ENCODE data around the gene SLCO4C1.

The SLCO4C1 gene

DNA sequence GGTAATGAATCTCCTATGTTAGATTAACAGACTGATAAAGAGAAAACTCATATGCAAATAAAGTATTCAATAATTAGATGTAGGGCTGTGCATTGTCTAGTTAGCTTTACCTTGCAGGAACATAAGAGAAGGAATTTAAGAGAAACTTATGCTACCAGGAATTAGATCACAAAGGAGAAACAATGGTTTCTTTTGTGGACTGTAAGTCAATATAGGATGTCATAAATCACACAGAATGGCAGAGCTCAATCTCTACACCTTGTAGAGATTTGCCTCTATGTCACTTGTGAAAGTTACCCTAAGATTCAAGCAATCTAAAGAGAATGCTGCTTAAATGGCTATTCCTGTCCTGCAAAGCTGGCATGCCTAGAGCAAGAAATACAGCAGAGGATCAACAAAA lies 26.0 kb downstream of the SLCO4C1 start:
- DNase-seq (ENCODE audit: low read depth in 2 of 2), result no peak

DNA sequence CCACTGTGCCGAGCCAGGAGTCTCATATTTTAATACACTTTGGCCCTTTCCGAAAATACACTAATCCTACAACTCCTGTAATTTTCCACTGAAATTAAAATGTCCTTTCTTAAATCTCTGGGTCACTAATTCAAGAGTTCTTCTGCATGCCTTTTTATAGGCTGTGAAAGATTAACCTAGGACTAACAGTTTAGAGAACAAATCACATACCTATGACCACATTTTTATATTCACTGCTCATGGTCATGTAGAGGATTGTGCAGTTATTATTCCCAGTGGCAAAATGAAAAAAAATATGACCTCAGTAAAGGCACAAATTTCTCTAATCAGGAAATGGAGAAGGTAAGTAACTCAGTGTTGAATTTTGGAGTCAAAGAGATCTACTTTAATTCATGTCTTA lies 33.4 kb downstream of the SLCO4C1 start:
- no peak for DNase-seq (ENCODE audit: low read depth in 2 of 2)

DNA sequence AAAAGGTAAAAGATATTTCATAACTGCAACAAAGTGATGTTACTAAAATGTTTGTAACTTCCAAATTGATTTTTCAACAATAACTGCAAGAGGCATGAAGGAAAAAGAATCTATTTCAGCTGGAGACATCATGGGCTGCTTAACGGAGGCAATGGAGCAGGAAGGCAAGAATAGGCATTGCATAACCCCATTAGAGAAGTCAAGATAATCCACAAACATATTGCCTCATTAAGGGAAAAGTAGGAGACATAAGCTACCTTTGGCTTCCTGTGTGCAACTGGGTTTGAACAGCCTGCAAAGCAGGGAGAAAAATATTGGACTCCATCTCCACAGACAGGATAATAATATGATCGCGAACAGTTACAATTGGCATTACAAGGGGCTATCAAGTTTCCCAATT lies 46.7 kb downstream of the SLCO4C1 start:
- no peak for DNase-seq (ENCODE audit: low read depth in 2 of 2)

DNA sequence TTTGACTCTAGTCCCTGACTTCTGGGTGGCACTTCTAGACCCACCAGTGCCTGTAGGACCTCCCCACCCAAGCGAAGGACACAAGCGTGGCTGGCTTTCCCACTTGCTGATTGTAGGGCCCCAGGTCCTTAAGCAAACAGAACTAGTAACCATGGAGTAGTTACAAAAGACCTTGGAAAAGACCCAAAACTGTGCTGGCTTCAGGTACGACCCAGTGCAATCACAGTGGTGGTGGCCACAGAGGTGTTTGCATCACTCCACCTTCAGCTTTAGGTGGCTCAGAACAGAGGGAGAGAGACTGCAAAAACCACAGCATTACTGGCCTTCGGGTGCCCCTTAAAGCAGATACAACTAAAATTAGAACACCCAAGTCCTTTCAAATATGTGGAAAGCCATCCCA lies 52.9 kb downstream of the SLCO4C1 start:
- no peak for DNase-seq (ENCODE audit: low read depth in 2 of 2)

DNA sequence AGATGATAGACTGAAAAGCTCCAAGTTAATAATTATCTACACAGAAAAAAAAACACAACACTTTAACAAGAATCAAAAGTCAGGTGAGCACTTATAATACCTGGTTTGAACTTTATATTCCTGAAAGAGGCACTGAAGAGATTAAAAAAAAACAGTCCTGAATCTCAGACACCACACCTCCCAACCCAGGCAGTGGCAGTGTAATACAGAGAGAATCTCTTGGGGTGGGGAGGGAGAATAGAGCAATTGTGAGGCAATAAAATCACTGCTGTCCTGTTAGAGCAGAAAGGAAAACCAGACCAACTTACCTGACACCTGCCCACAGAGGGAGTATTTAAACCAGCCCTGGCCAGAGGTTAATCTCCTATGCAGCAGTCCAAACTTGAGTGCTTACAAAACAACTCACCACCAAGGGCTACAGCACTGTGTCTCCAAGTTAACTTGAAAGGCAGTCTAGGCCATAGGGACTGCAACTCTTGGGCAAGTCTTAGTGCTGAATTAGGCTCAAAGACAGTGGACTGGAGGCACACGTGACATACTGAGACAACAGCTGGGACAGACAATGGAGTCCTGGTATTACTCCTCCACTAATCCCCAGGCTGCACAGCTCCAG lies 54.2 kb downstream of the SLCO4C1 start:
- DNase-seq (ENCODE audit: low read depth in 2 of 2), result no peak

DNA sequence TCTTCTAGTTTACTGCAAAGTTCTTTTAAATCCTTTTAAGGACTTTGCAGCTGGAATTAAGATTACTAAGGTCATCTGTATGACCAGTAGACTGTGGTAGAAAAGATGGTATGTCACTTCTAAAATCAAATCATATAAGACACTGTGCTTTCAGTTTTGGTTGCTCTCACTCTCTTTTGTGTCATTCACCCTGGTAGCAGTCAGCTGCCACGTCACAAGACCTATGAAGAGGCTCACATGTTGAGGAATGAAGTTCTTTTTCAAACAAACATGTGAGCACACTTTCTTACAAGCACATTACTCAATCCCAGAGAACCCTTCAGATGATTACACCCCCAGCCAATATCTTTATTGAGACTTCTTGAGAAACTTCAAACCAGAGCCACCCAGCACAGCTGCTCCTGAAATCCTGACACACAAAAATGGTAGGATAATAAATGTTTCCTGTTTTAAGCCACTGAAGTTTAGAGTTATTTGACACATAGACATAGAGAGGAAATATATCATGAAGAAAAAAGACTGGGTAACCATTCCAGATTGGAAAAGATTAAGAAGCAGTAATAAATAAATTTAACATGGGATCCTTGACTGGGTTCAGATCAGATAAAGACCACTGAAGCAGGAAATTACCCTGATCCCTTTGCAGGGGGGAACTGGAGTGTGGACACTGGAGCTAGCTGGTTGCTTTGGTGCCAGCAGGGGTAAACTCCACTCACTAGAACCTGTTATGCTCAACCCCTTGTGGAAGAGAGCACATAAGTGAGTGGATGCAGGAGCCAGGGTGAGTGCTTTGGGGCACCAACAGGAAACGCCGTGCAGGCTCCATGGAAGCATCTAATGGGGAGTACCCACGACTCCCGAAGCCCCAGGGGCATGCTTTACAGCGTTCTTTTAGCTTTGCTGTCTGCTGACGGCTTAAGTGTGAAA lies 64.1 kb downstream of the SLCO4C1 start:
- no peak for DNase-seq (ENCODE audit: low read depth in 2 of 2)

DNA sequence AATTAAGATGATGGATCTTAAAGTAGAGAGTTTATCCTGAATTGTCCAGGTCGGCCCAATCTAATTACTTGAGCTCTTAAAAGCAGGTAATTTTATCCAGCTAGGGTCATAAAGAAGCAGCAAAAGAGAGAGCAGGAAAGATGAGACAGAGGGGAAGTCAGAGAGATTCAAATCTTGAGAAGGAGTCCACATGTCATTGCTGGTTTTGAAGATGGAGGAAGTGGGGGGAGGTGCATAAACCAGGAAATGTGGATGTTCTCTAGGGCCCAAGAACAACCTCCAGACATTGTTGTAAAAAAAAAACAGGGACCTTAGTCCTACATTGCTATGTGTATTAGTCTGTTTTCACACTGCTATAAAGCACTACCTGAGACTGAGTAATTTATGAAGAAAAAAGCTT lies 66.4 kb downstream of the SLCO4C1 start:
- no peak for DNase-seq (ENCODE audit: low read depth in 2 of 2)

DNA sequence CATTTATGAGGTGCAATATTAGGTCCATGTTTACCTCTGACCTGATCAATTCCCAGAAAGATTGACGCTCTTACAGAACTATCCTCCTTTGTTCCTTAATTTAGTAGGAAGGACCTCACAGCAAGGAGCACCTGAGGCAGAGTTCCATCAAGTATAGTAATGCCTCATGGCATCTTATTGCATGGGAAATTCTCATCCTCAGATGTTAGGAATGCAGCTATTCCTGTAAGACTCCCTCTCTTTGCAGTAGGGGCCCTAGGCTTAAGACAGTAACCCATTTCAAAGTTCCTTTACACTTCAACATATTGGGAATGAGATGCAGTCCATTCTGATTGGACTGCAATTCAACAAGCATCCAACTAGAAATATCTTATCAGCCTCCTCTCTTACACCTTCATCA lies 69.8 kb downstream of the SLCO4C1 start:
- DNase-seq (ENCODE audit: low read depth in 2 of 2), result no peak

DNA sequence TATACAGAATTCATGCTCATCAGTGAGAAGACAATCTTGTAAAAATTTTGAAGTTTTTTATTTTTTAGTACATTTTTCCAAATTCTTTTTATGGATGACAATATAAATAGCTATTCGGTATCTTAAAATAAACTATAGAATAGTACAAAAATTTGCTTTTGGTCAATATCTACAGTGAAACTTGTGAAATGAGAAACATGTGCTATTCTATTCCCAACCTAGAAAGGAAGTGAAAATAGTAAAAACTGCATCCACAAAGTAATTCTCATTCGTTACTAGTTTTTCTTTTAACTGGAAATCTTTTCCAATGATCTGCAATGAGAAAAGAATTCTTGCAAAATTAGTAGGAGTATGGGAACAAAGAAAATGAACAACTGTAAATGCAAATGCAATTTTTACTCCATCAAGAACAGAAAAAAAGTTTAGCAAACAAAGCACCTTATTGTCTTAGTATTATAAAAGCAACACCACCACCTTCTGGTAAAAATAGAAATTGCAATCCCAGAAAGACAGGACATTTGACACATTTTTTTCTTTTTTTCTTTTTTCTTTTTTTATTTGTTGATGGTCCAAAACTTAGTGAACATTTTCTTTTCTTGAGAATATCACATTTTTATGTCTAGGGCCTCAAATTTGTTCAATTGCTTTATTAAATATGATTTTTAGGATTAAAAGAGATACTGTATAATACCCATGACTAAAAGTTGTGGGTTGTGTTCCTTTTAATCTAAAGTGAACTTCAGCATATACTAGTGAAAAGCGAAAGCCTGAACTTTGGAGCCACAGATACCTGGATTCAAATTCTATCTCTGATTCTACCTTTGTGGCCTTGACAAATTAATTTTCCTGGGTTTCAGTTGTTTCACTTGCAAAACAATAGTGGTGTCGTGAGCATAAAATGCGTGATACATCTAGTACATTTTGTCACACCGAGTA lies 72.3 kb downstream of the SLCO4C1 start:
- DNase-seq (ENCODE audit: low read depth in 2 of 2), result no peak

DNA sequence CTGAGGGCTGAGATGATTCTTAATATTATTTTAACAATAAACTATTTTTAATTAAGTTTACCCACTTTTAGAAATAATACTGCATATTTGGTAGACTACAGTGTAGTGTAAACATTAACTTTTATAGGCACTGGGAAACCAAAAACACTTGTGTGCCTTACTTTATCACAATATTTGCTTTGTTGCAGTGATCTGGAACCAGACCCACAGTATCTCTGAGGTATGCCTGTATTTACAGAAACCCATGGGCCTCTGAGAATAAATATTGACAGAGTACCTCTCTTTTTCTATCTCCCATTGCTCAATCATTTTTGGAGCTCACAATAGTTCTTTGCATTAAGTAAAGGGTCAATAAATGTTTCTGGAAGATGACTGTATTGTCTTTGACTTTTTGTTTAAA lies 73.3 kb downstream of the SLCO4C1 start:
- DNase-seq (ENCODE audit: low read depth in 2 of 2), result no peak

DNA sequence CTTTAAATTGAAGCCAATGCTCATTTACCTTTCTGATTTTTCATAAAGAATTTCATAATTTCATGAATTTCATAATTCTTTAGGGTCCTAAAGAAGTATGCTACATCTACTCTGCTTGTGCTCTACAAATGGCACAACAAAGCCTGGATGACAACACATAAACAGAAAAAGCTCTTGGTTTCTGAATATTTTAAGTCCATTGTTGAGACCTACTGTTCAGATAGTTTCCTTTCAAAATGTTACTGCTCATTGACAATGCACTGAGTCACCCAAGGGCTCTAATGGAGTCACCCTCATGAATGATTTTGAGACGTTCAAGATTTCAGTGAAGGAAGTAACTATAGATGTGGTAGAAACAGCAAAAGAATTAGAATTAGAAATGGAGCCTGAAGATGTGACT lies 74.1 kb downstream of the SLCO4C1 start:
- no peak for DNase-seq (ENCODE audit: low read depth in 2 of 2)

DNA sequence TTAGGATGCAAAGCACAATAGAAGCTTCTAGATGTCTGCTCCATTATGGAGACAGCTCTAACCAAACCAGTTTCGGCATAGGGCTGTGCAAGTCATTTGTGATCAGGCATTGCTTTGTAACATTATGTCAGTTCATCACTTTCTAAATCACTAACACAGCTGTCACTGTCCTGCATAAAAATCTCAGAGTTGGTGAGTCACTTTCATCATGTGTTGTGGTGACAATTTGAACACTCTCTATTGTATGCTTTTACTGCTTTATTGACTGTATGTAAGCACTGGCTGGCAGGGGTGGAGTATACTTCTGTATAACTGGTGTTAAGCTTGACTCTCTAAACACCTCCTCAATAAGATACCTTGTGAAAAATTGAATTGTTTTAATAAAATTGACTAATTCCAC lies 77.9 kb downstream of the SLCO4C1 start:
- DNase-seq (ENCODE audit: low read depth in 2 of 2), result no peak

DNA sequence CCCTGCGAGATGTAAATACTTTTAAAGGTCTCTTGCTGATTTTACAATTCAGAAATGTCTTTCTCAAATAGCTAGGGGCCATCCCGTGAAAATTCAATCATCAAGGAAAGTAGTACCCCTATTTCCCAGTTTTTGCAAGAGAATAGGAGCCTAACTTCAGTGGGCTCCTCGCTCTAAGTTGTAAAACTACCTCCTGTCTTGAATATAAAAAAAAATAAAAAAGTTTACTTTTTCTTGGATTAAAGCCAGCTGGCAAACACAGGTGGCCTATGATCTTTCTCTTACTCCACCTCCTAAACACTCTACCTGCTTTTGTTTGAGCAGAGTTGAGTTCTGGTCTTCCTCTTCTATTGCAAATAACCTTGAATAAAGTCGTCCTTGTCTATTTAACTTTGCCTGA lies 79.4 kb downstream of the SLCO4C1 start:
- no peak for DNase-seq (ENCODE audit: low read depth in 2 of 2)

DNA sequence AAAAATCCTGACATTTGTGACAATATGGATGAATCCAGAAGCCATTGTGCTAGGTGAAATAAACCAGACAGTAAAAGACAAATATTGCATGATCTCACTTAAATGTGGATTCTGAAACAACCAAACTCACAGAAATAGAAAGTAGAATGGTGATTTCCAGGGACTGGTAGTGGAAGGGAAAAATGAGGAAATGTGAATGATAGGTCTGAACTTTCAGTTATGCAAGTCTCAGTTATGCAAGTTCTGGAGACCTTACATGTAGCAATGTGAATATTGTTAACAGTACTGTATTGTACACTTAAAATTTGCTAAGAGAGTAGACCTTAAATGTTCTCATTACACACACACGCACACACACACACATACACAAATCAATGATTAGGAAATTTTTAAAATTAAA lies 84.9 kb downstream of the SLCO4C1 start:
- no peak for DNase-seq (ENCODE audit: low read depth in 2 of 2)

DNA sequence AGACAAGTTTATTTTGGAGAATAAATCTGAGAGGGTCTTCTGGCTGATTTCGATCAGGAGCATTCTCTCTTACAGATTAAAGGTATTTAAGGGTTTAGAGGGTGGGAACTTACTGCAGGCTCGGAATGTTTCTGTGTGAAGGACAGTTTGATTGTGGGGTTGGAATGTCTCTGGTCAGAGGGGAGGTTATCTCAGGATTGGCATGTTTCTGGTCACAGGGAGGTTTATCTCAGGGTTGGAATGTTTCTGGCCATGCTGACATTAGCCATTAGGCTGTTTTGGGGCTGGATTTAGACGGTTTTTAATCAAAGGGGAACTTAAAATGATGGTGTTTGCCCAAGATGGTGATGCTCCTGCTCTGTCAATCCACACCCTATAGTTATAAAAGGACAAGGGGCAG lies 95.2 kb downstream of the SLCO4C1 start:
- no peak for DNase-seq (ENCODE audit: low read depth in 2 of 2)

DNA sequence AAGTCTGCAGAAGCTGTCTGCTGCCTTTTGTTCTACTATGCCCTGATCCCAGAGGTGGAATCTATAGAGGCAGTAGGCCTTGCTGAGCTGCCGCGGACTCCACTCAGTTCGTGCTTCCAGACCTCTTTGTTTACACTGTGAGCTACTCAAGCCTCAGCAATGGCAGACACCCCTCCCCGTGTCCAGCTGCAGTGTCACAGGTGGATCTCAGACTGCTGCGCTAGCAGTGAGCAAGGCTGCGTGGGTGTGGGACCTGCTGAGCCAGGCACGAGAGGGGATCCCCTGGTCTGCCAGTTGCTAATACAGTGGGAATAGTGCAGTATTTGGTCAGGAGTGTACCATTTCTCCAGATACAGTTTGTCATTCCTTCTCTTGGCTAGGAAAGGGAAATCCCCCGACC lies 99.6 kb downstream of the SLCO4C1 start:
- DNase-seq (ENCODE audit: low read depth in 2 of 2), result no peak
